Measurements from ENCODE around the gene MYO3B.

DNA sequence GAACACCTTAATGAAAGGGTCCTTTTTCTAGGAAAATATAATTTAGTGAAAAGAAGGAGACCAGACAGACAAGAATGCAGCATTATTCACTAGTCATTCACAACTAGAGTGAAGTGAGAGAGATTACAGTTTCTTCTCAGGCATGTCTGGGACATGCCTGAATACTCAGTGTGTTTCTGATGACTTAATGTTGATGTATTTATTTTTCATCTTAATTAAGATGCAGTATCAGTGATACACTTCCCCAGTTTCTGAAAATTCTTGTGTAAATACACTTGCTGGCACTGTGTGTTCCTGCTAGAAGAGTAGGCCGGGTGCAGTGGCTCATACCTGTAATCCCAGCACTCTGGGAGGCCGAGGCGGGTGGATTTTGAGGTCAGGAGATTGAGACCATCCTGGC lies 143.6 kb downstream of the MYO3B start:
- TF ChIP-seq POLR2A (IDR thresholded peaks at IDR 0.05) (no peak), POLR2AphosphoS5 (IDR thresholded peaks at IDR 0.05) (no peak), EP300 (IDR thresholded peaks at IDR 0.05; ENCODE audit: low read depth) (no peak)
- TF ChIP-seq, protein P1, sequence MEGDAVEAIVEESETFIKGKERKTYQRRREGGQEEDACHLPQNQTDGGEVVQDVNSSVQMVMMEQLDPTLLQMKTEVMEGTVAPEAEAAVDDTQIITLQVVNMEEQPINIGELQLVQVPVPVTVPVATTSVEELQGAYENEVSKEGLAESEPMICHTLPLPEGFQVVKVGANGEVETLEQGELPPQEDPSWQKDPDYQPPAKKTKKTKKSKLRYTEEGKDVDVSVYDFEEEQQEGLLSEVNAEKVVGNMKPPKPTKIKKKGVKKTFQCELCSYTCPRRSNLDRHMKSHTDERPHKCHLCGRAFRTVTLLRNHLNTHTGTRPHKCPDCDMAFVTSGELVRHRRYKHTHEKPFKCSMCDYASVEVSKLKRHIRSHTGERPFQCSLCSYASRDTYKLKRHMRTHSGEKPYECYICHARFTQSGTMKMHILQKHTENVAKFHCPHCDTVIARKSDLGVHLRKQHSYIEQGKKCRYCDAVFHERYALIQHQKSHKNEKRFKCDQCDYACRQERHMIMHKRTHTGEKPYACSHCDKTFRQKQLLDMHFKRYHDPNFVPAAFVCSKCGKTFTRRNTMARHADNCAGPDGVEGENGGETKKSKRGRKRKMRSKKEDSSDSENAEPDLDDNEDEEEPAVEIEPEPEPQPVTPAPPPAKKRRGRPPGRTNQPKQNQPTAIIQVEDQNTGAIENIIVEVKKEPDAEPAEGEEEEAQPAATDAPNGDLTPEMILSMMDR (IDR thresholded peaks at IDR 0.05): no peak
